ENCODE results near the gene CLEC11A. TPM values are rescaled to one million over a fixed set of nuclear protein-coding genes. Genes with fewer than 3 reads are reported as not detected.

The CLEC11A gene
- total RNA-seq, 1 donor from 2014 or later = 33.0 TPM

- H3K4me3 Mint-ChIP-seq = peak overlapping the region; percentile 93
- no peaks in the 10 kb centered on the region for H3K9me3 Mint-ChIP-seq
- H3K36me3 Mint-ChIP-seq = no peaks in the 10 kb centered on the region
- H3K4me1 Mint-ChIP-seq = peaks cover 38% of the 10 kb centered on the region
- DNase-seq (ENCODE audit: low spot score in 2 of 2, unreplicated experiment in 2 of 2) = no peak
- TF ChIP-seq CTCF (IDR thresholded peaks at IDR 0.05; ENCODE audit: unreplicated experiment) = no peak
- H3K27me3 Mint-ChIP-seq (ENCODE audit: low read depth) = peaks cover 56% of the 10 kb centered on the region
- H3K27ac Mint-ChIP-seq = peak overlapping the region; percentile 54
These were observed 757 bp upstream of the CLEC11A start for GRCh38 chr19:50722201-50723013.

GRCh38 chr19:50723735-50724521 is 764 bp downstream of the CLEC11A start:
- no peak for DNase-seq (ENCODE audit: low spot score in 2 of 2, unreplicated experiment in 2 of 2)
- Mint-ChIP-seq H3K4me1 (peaks cover 38% of the 10 kb centered on the region), H3K27me3 (ENCODE audit: low read depth) (peaks cover 49% of the 10 kb centered on the region), H3K36me3 (no peaks in the 10 kb centered on the region), H3K4me3 (peak overlapping the region; percentile 93), H3K9me3 (no peaks in the 10 kb centered on the region), H3K27ac (peak overlapping the region; percentile 91)
- no peak for TF ChIP-seq CTCF (IDR thresholded peaks at IDR 0.05; ENCODE audit: unreplicated experiment)

- Mint-ChIP-seq H3K4me1 (peaks cover 38% of the 10 kb centered on the region), H3K4me3 (peak overlapping the region; percentile 93), H3K27ac (peak overlapping the region; percentile 91), H3K27me3 (ENCODE audit: low read depth) (peaks cover 50% of the 10 kb centered on the region), H3K9me3 (no peaks in the 10 kb centered on the region), H3K36me3 (no peaks in the 10 kb centered on the region)
- peak; percentile 99 to 100 for DNase-seq (ENCODE audit: low spot score in 2 of 2, unreplicated experiment in 2 of 2)
- TF ChIP-seq CTCF (IDR thresholded peaks at IDR 0.05; ENCODE audit: unreplicated experiment) = peak; percentile 86
These were observed 1.5 kb downstream of the CLEC11A start for GRCh38 chr19:50724522-50725217.

GRCh38 chr19:50725218-50725910 is 2.2 kb downstream of the CLEC11A start:
- H3K9me3 Mint-ChIP-seq = no peaks in the 10 kb centered on the region
- peaks cover 38% of the 10 kb centered on the region for H3K4me1 Mint-ChIP-seq
- no peaks in the 10 kb centered on the region for H3K36me3 Mint-ChIP-seq
- peaks cover 45% of the 10 kb centered on the region for H3K27me3 Mint-ChIP-seq (ENCODE audit: low read depth)
- TF ChIP-seq CTCF (IDR thresholded peaks at IDR 0.05; ENCODE audit: unreplicated experiment) = no peak
- no peak for DNase-seq (ENCODE audit: low spot score in 2 of 2, unreplicated experiment in 2 of 2)
- peak overlapping the region; percentile 83 for H3K27ac Mint-ChIP-seq
- peak overlapping the region; percentile 93 for H3K4me3 Mint-ChIP-seq

- Mint-ChIP-seq H3K4me1 (peaks cover 37% of the 10 kb centered on the region), H3K27me3 (ENCODE audit: low read depth) (peaks cover 40% of the 10 kb centered on the region), H3K9me3 (no peaks in the 10 kb centered on the region), H3K27ac (peak overlapping the region; percentile 83), H3K36me3 (no peaks in the 10 kb centered on the region), H3K4me3 (peak overlapping the region; percentile 93)
- no peak for TF ChIP-seq CTCF (IDR thresholded peaks at IDR 0.05; ENCODE audit: unreplicated experiment)
- no peak for DNase-seq (ENCODE audit: low spot score in 2 of 2, unreplicated experiment in 2 of 2)
These were observed 2.7 kb downstream of the CLEC11A start for GRCh38 chr19:50725911-50726230.

All from mesothelial cell of epicardium (in vitro differentiated cells).